NCI-H1417 treated with DMSO at 0.1 percent for 48 hours (cell line): Measurements from ENCODE around the gene SPAG16.
"Not testable (repeated sequence)": the region's sequence is repeated elsewhere in the genome, so short reads cannot be mapped to it uniquely, and the experiment has no call there.

ENCODE experiments used
- DNase-seq: peaks from one replicate; lab custom pipeline; 2025; lab: John Stamatoyannopoulos, UW

Gene SPAG16

GRCh38 chr2:213545481-213545880 is 261.2 kb downstream of the SPAG16 start:
- no peak for DNase-seq

GRCh38 chr2:213545964-213546475 is 261.8 kb downstream of the SPAG16 start:
- DNase-seq: no peak

- DNase-seq: no peak
These were observed 267.3 kb downstream of the SPAG16 start for GRCh38 chr2:213551526-213551925.

- DNase-seq: no peak
These were observed 274.8 kb downstream of the SPAG16 start for GRCh38 chr2:213559053-213559452.

GRCh38 chr2:213561759-213562158 is 277.5 kb downstream of the SPAG16 start:
- no peak for DNase-seq

GRCh38 chr2:213562539-213563180 is 278.4 kb downstream of the SPAG16 start:
- no peak for DNase-seq

DNA sequence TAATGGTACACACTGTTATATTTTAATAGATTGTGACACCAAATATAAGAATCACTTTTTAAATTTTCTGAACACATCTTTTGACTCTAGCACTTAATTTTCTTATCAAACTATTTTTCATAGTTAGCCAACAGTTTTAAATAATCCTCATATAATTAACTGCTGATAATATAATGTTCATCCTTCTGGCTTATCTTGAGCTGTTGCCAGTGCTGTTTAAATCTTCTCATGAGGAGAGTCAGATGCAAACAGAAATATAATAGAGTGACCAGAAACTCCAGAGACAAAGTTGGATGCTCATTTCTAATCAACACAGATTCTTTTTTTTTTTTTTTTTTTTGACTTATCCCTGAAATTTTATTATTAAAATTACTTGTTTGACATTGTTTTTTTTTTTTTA is 282.6 kb downstream of the SPAG16 start:
- DNase-seq: no peak

DNA sequence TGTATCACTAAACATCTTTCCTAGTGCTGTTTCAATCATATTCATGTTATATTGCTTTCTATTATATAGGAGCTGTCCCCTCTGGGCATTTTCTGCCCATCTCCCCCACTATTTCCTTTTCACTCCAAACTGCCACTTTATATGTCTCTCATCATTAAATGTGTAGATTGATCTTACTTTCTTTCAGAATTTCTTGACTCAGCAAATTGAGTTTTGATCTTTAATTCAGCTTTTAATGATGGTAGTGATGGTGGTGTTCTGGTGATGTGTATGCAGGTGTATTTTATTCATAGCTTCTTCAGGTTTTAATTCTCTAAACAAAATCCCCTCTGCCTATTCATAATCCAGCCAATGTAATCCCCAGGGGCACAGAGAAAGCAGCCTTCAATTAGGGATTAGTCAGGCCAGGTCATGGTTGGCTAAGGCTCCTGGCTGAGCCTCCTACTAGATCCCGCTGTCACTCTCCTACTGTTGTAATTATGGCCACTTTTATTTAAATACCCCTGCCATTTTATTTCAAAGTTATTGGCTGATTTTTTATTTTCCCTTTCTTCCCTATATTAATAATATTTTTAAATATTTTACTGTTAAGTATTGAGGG is 325.4 kb downstream of the SPAG16 start:
- DNase-seq: no peak

- no peak for DNase-seq
These were observed 342.9 kb downstream of the SPAG16 start for GRCh38 chr2:213627054-213627710.

DNA sequence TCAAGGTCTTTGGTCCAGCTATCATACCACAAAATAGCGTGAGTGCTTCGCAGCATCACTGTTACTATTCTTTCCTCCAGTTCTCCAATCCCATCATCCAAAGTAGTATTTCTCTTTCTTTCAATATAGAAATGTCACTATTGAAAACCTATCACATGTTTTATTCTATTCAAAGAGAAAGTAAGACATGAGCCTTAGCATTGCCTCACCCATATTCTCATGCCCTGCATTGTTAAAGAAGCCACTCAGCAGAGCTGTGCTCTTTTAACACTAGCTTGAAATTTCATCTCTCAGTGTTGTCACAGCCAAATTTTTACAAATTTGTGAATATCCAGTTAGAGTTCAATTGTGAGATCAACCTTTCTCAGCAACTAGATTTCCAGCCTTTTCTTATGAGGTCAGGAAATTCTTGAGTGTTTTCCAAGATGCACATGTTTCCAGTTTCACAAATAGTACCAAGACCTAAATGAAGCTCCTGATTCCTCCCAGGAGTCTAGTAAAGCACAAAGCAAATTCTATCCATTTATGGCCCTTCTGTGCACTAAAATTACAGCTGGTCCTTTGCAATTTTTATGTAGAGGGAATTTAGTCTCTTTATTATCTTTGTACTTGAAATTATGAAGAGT is 343.7 kb downstream of the SPAG16 start:
- DNase-seq: no peak

DNA sequence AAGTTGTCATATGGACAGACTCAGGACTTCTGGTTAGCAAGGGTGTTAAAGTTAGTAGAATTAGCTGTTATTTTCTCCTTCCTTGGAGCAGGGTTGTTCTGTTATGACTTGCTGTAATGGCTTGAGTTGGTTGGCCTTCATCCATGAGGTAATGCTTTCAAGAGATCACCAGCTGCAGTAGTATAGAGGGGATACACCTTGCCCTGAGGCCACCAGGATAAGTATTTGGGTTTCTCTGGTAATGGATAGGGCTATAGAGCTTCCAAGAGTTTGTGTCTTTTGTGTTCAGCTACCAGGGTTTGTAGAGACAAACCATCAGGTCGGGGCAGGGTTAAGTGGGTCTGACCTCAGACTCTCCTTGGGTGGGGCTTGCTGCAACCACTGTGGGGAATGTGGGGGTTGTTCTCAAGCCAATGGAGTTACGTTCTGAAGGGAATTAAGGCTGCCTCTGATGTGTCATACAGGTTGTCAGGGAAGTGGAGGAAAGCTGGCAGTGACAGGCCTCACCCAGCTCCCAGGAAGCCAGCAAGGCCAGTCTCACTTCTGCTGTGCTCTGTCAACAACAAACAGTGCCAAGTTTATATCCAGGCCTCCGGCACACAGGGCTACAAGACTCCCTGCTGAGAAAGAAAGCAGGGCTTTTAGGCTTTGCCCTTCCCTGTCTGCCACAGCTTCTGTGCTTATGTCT is 356.6 kb downstream of the SPAG16 start:
- DNase-seq: no peak

GRCh38 chr2:213644926-213645325 is 360.7 kb downstream of the SPAG16 start:
- no peak for DNase-seq

DNA sequence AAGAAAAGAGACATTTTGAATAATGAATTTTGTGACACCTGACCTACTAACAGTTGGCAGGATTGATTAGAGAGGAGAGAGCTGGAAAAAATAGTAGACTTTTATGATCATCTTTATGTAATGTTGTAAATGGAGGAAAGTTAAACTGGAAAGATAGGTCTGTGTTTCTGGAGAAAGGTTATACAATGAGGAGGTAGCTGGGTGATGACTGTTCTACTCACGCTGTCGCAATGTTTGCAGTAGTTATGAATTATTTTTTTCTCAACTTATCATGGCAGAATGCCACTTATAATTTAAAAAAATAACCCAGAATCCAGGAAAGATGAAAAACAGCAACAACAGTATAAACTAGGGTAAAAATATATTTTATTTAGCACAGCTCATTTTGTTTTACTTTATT is 364.9 kb downstream of the SPAG16 start:
- DNase-seq: no peak

DNA sequence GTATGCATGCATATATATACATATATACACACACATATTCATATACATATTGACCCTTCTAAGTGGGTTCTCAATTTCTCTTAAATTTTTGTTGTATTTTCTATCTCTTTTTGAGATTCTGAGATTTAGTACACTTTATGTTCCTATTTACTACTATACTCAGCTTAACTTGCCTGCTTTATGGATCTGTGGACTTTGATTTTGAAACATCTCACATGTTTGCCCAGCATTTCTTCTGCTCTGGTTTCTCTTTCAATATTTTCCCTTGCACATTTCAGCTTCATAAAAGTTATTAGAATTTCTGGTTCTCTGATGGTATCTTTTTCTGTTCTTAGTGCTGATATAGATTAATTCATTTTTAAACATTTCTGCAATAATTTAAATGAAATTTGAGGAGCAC is 380.6 kb downstream of the SPAG16 start:
- no peak for DNase-seq

DNA sequence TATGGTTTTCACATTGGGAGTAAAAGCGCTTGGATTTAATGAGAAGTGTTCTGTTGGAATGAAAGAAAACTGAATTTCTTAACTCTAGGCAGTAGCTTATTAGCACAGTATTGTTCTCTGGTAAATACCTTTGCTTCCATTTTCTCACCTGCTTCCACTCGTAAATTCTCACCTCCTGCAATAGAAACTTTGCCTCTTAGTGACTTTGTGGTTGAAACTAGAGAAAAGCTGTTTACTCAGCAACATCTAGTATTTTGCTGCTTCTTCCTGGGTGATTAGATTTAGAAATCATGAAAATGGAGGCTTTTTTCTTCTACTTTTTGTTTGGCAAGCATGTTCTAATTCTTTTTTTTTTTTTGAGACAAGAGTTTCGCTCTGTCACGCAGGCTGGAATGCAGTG is 385.4 kb downstream of the SPAG16 start:
- DNase-seq: no peak

GRCh38 chr2:213678437-213679218 is 394.4 kb downstream of the SPAG16 start:
- DNase-seq: no peak

DNA sequence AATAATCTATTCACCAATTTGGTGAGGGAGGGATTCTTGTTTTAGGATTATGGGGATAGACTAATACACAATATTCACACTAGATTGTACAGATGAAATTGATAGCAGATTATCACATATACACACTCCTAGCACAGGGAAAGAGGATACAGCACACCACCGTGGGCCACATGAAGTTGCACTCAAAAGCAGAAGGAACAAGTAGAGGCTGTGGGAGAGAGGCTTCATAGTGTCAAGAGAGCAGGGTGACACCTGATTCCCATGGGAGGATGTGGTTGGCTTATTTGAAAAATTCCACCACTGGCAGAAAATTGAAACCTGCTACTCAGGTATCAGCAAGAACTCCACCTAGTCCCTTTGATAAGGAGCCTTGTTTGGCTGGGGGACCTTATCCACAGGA is 395.6 kb downstream of the SPAG16 start:
- DNase-seq: no peak

- no peak for DNase-seq
These were observed 398.0 kb downstream of the SPAG16 start for GRCh38 chr2:213682276-213682675.

GRCh38 chr2:213688133-213688532 is 403.9 kb downstream of the SPAG16 start:
- no peak for DNase-seq

DNA sequence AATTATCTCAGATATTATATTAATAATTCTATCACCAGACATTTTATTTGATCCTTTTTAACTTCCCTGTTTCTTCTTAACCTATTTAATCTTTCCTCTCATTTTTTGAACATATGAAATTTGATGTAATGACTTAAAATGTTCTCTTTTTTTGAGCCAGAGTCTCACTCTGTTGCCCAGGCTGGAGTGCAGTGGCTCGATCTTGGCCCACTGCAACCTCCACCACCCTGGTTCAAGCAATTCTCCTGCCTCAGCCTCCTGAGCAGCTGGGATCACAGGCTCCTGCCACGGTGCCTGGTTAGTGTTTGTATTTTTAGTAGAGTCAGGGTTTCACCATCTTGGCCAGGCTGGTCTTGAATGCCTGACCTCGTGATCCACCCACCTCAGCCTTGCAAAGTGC is 404.6 kb downstream of the SPAG16 start:
- DNase-seq: not testable (repeated sequence)

DNA sequence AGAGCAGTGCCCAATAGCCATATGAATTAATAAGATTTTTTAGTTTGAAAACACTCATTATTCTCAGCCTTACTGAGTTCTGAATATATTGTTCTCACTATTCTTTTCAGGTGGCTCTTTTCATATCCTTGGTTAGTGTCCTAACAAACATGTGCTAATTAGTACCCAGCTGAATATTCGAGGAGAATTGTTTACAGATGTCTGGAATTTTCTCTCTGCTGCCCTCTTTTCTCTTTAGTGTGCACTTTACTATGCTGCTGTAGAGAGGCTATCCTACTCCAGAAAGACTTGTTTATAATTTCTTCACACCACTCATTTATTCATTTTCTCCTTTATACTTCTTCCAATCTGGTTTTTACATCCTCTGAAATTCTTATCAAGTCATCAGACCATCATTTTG is 405.3 kb downstream of the SPAG16 start:
- DNase-seq: no peak

DNA sequence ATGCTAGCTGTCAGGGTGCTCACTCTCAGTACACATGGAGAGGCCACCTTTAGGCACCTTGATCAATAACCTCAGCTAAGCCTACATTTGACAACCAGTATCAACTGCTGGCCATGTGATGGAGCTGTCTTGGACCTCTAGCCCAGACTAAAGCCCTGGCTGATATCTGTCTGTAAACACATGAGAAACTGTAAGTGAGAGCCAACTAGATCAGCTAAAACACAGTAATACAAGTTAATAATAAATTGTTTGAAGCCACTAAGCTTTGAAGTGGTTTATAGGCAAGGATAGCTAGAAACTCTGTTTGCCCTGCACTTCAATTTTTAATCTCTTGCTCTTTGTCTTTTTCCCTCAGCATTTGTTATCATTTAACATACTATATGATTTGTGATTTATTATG is 407.1 kb downstream of the SPAG16 start:
- DNase-seq: no peak
